Left colon (tissue), 2 donors: ENCODE measurements around the gene TMEM238L. TPM values are rescaled to one million over a fixed set of nuclear protein-coding genes. Genes with fewer than 3 reads are reported as not detected.
"Not testable (repeated sequence)": the region's sequence is repeated elsewhere in the genome, so short reads cannot be mapped to it uniquely, and the experiment has no call there.

Source experiments
- ATAC-seq: fragments of 200-7000 bp; cut with Tn5 transposase; one replicate; pipeline ENCODE4 v1.9.1; 2020; ENCODE audit warnings: mild to moderate bottlenecking, moderate library complexity
- DNase-seq, 2 donors: peaks; one replicate each; pipeline ENCODE4 v3.0.0-alpha.2; 2020
- intact Hi-C, 2 donors: fragments of 100-400 bp; cut with DNase I in 1 of 2; cut with micrococcal nuclease in 1 of 2; formaldehyde crosslinking; loops; one replicate each; pipeline versions ENCODE4 v1.11.2 to v1.14.0; 2022; cut with DNase I, micrococcal nuclease
- long read RNA-seq: library from polyadenylated mRNA; unstranded; transcript quantifications from one replicate; pipeline ENCODE4 v2.0.0, GENCODE V29; 2021
- total RNA-seq, 2 donors: library from RNA; stranded (reverse); fragmentation: NEBNext Ultra II Directional; extraction: Animal tissue kit (Norgen Biotek cat#: 25700); gene quantifications; one replicate each; pipeline ENCODE4 v1.2.1, GENCODE V29; 2021
- donor health status: DM: no; HTN: no; CAD: no.
- donor health status: DM: yes; HTN: yes; CAD: no.

The TMEM238L gene
- total RNA-seq = 10 to 100 TPM; 89.7 to 95.0 TPM
- long read RNA-seq, transcript TMEM238L-202 (2 exons, 1,530 nt) = major isoform, 127 of 136 reads
- long read RNA-seq, partial matches to known transcripts = 0 of 136 reads
- long read RNA-seq, other reads (novel, unspliced or antisense) = 7 of 136 reads

DNA sequence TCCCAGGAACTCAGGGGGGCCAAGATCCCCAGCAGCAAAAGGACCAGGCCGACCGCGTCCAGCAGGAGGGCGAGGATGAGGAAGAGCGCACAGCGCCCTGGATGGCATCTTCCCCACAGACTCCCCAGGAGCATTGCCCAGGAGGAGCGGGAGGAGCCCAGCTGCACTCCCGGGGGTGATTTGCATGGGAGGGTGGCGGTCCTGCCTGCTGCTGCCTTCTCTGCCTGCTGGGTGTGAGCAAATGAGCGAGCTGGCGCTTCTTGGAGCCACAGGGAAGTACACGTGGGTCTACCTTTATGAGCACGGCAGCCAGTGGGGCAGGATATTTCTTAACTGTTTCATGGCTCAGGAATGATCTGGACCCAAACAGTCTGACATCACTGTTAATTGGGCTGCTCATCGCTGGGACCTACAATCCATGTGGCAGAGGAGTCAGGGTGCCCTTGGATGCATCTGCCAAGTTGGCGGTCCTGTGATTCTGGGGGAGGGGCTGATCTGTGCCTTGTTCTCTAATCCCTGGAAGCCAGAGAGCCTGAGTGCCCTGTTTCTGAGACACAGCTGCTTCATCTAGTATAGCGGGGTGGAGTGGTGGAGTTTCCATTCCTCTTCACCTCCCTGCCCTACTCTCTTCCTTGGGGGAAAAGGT is at the start of gene TMEM238L:
Gene TMEM238L (minus strand): TSS at position 270 of the 646 bp plus-strand sequence. CDS start 136 bp downstream, at position 134.
- intact Hi-C loops = no loop called here
- DNase-seq (peak; percentile 87 to 92), ATAC-seq (peak; percentile 66)

GRCh38 chr17:10846636-10847035 is 42.7 kb upstream of the TMEM238L start:
- DNase-seq, ATAC-seq: not testable (repeated sequence)
- intact Hi-C loops = loop anchor here (5.0 to 10.0 kb wide), 3 partner anchors 102 to 199 kb away; no protein-coding TSS in a partner anchor

DNA sequence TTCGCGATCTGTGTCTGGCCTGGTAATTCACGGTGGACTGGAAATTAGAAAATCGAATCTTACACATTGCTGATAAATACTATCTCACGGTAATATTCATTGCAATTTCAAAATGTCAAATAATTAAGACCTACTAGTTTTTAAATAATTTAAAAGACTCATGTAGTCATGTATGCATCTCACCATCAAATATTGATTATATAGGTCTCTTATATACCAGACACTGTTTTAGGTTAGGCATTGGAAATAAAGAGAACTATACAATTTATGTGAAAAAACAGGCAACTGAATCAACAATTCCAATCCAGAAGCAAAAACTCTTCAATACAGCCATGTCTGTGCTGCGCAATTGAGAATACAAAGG is 41.5 kb upstream of the TMEM238L start:
- ATAC-seq (no peak), DNase-seq (no peak)
- intact Hi-C loops = loop anchor here (5.0 to 10.0 kb wide), 3 partner anchors 101 to 198 kb away; no protein-coding TSS in a partner anchor

DNA sequence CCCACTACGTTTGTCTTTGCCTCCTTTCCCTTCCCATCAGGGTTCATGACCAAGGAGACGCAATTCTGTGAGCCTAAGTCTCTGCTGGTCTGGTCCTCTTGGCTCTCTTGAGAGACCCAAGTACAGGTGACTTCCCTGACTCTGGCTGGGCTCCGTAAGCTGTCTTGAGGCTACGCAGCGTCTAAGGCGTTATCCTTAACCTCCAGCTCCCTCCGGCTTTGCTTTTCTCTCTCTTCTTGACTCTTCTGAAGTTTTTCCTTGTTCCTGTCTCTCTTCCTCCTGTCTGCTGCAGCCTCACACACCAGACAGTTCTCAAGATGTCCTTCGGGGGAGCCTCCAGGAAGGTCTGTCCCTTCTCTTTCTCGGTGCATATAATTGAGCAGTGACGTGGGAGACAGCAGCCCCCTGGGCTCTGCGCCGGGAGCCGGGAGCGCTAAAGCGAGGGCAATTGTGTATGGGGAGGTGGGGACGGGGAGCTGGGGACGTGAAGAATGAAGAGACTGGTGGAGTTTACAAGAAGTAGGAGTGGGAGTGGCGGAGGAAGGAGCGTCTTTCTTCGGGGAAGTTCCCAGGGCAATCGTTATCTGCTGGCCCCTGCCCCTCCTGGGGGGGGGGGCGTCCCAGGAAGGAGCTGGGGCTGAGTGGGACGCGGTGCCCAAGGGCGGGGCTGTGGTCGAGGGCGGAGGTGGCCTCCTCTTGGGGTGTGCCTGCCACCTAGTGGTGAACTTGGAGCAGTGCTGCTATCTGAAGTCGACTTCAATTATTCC is 40.9 kb upstream of the TMEM238L start:
- intact Hi-C loops = loop anchor here (5.0 to 10.0 kb wide), 3 partner anchors 100 to 198 kb away; no protein-coding TSS in a partner anchor
- peak; percentile 89 for ATAC-seq
- peak; percentile 89 for DNase-seq

DNA sequence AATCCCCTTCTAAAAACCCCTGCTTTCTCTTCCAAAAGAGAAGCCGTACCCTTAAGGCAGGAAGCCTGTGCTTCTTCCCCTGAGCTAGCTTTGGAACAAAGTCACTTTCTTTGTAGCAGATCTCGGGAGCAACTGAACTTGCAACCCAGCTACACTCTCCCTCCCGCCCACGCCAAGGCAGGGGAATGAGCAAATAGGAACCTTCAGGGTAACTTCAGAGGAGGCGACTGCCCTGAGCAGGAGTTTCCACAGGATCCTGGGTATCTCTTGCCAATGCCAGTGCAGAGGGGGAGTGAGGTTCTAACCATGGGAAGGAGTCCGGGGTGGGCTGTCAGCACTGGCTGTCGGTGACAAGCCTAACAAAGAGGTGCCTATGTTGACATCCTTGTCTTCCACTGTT is 39.9 kb upstream of the TMEM238L start:
- ATAC-seq (peak; percentile 63), DNase-seq (peak; percentile 56 to 65)
- intact Hi-C loops = loop anchor here in 1 of 2 donors (10.0 kb wide), 1 partner anchor 99 kb away; no protein-coding TSS in a partner anchor

- intact Hi-C loops = loop anchor here in 1 of 2 donors (10.0 kb wide), 1 partner anchor 98 kb away; no protein-coding TSS in a partner anchor
- no peak for DNase-seq
- no peak for ATAC-seq
Measured at GRCh38 chr17:10842658-10843057, 38.8 kb upstream of the TMEM238L start.

DNA sequence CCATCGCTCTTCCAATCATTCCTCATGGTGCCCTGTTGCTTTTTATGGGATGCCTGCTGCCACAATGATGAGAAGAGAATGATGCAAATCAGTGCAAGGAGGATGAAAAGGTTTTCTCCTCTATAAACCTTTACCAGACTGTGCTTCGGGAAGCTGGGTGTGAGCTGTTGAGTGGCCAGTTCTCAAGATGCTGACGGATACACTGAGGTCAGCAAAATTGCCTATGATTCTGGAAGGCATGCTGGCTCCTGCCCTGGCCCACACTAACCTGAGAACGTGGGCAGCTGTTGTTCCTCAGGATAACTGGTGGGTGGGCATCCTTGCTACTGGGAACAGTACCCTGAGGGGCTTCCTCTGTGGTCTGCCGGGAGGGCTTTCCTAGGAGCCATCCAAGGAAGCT is 34.8 kb upstream of the TMEM238L start:
- ATAC-seq = no peak
- intact Hi-C loops = no loop called here
- no peak for DNase-seq

- ATAC-seq (no peak), DNase-seq (no peak)
- intact Hi-C loops = no loop called here
Measured at GRCh38 chr17:10837921-10838320, 34.0 kb upstream of the TMEM238L start, which contains the start of gene PIRT. Gene PIRT (minus strand): TSS chr17:10838087. CDS start chr17:10825645, 12,442 bp downstream.

DNA sequence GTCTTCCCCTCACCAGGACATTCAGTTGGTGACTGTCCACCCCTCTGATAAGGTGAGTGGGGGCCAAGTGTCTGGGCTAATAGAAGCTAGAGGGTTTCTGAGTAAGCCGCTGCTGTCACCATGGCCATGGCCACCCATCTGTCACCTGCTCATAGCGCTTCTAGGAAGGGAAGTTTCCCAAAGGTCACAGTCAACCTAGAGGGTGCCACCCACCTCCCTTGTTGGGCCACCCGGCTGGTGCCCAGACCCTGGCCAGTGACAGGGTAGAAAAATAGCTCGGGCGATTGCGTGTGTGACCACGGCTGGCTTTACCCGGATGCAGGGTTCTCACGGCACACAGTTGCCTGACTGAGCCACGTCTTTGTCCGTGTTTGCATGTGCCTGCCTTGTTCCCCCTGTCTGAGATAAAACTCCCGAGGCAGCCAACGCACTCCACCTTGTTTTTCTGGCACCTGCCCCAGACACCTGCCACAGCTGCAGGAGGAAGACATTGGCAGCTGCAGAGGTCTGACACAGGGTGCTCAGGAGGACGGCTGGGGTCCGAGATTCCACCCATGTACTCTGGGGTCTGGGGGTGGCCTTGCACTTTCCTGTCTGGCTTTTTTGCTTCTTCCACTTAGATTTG is 33.2 kb upstream of the TMEM238L start:
- intact Hi-C loops = no loop called here
- DNase-seq (peak; percentile 67 to 72), ATAC-seq (peak; percentile 62)

- ATAC-seq (no peak), DNase-seq (no peak)
- intact Hi-C loops = no loop called here
Measured at GRCh38 chr17:10836145-10836544, 32.2 kb upstream of the TMEM238L start.

GRCh38 chr17:10831696-10832095 is 27.8 kb upstream of the TMEM238L start:
- intact Hi-C loops = no loop called here
- ATAC-seq (no peak), DNase-seq (no peak)

DNA sequence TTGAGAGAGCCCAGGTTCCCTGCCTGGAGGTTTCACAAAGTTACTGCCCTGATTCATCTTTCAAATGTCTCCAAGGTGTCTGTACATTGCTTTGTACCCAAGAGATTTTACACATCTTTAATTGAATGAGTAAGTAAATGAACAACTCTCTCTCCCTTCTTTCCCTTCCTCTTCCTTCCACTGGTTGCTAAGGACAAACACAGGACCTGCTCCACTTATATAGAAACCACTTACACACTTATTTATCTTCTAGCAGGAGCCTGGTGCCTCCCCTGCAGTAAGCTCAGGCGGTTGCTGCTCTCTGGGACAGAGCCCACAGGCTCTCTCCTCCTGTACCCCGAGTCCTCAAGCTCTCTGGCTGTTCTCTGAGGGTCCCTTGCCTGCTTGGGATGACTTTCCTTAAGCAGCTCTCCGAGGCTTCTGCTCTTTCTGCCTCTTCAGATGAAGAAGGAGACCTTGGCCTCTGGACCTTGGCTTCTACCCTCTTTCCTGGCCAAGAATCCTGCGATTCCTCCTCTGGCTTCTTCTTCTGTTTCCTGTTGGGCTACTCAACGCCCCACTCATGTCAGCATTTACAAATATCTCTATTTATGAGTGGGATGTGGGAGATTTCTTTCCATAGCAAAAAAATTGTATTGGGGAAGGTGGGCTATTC is 24.1 kb upstream of the TMEM238L start:
- ATAC-seq (peak; percentile 53), DNase-seq (no peak)
- intact Hi-C loops = no loop called here

- intact Hi-C loops = no loop called here
- peak; percentile 53 for ATAC-seq
Measured at GRCh38 chr17:10824874-10825273, 21.0 kb upstream of the TMEM238L start.

GRCh38 chr17:10821770-10822169 is 17.9 kb upstream of the TMEM238L start:
- intact Hi-C loops = no loop called here
- DNase-seq = no peak
- ATAC-seq = no peak

More at GRCh38 chr17:10824874-10825273, 21.0 kb upstream of the TMEM238L start:
- DNase-seq = peak in 1 of 2 donors; percentile 52

GRCh38 chr17:10821054-10821453 is 17.2 kb upstream of the TMEM238L start:
- DNase-seq (peak in 1 of 2 donors; percentile 44), ATAC-seq (peak; percentile 72)
- intact Hi-C loops = no loop called here

- ATAC-seq = peak; percentile 70
- intact Hi-C loops = no loop called here
- peak; percentile 76 to 85 for DNase-seq
Measured at GRCh38 chr17:10815319-10815718, 11.4 kb upstream of the TMEM238L start.

DNA sequence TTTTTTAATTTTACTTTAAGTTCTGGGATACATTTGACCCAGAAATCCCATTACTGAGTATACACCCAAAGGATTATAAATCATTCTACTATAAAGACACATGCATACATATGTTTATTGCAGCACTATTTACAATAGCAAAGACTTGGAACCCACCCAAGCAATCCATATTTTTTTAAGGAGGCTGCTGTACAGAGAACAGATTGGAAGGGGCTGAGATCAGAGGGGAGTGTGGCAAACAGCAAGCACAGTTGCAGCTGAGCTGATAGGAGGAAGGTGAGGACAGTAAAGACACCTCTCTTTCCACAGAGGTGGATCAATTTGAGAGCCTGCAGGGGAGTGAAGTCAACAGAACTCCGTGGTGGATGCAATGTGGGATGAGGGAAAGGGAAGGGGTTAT is 10.2 kb upstream of the TMEM238L start:
- intact Hi-C loops = no loop called here
- ATAC-seq (peak; percentile 68), DNase-seq (peak in 1 of 2 donors; percentile 52)

- ATAC-seq (peak; percentile 79), DNase-seq (peak; percentile 84 to 88)
- intact Hi-C loops = no loop called here
Measured at GRCh38 chr17:10812674-10813073, 8.8 kb upstream of the TMEM238L start.
